SK-N-DZ (cell line): ENCODE data around the gene NGEF.

Source experiments
- DNase-seq: peaks from one replicate; pipeline ENCODE4 v3.0.0-alpha.2; 2015; ENCODE audit warnings: low spot score

NGEF gene

DNA sequence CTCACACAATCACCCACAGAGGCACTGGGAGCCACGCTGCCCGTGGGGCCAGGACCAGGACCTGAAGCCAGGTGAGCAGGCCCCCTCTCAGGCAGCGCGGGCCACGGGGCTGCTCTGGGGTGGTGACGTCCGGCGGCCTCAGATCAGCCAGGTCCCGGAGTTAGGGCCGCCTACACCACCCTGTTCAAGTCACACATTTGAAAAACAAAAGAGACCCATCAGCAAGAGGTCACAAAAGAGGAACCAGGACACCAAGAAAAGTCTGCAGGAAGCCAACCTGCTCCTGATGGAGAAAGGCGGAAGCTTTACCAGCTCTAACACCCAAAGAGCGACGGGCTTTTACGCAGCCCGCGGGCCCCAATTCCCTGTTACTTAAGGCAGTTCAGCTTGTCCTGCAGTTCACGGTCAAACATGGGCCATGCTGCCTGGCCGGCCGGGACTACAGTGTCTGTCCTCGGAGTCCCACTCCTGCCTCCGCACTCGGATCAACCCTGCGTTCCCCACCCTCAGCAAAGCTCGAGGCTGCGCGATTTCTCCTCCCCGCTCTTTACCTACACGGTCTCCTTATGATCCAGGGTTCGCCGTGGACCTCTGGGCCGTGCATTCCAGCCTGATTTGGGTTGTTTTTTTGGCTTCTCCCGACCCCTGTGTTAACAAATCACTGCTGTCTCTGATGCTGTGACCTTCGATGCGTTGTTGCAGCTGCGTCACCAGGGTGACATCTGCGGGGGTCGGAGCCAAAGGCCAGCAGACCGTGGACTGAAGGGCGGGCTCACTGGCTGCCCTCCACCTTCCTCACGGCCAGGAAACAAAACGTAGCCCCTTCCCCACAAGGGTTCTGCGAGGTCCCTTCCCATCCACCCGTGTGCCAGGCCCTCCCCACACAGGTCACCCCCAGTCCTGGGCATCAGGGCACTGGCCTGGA, 112.0 kb downstream of the NGEF start:
- no peak for DNase-seq

DNA sequence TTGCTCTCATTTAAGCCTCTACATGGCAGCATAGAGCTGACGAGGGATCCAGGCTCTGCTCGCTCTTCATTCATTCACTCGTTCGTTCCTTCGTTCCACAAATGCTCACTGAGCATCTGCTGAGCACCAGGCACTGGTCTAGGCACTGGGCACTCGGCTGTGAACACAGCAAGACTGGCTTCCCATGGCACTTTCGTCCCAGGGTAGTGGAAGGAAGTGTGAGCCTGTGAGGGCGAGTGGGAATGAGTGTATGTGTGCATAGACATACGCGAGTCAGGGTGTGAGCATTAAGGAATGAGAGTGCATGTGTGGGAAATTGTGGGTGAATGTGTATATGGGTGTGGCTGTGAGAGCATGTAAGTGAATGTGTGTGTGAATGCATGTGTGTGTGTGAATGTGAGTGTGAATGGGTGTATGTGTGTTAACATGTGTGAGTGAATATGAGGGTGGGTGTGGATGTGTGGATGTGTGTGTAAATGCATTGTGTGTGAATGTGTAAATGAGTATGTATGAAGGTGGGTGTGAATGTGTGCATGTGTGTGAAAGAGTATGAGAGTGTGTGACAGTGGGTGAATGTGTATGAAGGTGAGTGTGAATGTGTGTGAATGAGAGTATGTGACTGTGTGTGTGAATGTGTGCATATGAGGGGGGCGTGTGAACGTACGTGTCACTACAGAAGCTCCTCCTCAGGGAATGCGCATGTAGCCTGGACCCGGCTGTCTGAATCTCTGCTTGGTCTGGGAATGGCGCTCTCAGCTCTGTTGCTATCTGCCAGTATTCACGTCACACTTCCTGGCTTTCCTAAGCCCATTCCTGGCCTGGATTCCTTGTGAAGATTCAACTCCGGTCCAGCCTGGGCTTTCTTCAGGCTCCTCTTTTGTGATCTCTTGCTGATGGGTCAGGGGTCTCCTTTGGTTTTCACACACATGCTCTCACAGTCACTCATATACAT, 114.2 kb downstream of the NGEF start:
- no peak for DNase-seq

DNA sequence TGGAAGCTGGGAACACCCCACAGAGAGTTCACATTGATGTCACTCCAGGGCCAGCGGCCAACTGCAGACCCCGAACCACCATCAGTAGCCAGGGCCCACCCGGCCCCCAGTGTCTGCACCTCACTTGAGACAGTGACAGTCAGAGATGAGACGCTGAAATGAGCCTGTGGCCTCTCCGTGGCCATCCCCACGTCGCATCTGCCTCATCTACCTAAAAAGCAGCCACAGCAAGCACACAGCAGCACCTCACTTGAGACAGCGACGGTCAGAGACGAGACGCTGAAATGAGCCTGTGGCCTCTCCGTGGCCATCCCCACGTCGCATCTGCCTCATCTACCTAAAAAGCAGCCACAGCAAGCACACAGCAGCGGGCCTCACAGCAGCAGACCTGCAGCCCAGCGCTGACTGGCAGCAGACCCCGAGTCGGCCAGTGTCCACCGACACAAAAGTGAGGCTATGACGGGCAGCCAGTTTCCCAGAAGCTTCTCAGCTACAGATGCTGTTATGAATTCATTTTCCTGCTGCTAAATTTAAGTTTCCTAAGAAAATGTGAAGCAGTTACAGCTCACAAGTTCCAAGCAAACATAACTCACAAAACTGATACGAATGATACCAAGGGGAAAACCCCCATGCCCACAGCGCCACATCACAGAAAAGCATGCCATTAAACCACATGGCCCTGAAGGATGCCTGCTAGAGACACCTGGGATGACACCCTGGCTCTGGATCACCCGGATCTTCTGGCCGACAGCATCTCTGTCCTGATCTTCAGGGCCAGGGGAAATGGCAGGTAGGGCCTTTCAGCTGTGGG, 115.3 kb downstream of the NGEF start:
- no peak for DNase-seq

DNA sequence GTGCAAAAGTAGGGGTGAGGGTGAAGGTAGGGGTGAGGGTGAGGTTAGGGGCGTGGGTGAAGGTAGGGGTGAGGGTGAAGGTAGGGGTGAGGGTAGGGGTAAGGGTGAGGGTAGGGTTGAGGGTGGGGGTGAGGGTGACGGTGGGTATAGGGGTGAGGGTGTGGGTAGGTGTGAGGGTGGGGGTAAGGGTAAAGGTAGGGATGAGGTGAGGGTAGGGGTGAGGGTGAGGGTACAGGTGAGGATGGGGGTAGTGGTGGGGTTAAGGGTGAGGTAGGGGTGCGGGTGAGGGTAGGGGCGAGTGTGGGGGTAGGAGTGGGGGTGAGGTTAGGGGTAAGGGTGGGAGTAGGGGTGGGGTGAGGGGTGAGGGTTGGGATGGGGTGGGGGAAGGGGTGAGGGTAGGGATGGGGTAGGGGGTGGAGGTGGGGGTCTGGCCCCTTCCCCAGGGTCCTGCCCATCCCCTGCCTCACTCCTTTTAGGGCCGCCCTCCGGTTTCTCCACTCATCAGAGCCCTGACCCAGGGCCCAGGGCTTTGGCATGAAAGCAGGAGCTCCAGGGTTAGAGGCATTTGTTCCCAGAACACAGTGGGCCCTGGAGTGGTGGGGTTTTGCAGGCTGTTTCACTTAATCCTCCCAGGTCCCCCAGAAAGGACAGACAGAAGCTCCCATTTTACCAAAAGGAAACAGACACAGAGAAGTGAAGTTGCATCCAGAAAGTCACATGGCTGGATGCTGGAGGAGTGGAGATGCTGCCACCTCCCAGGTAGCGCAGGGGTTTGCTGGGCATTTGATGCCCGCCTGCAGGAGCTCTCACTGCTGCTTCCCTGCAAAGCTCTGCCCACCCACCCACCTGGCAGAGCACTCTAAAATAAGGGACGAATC, 116.1 kb downstream of the NGEF start:
- DNase-seq = no peak

DNA sequence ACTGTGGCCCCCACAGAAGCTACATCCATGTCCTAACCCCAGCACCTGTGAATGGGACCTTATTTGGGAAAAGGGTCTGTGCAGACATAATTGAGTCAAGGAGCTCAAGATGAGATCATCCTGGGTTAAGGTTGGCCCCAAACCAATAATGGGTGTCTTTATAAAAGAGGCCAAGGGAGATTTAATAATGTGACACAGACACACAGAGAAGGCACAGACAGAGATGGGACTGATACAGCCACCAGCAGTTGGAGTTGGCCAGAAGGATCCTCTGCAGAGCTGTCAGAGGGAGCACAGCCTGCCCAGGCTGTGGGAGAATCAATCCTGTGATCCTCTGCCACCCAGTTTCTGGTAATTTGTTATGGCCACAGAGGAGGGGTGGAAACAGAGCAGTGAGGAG, 116.9 kb downstream of the NGEF start:
- DNase-seq = peak; percentile 53

DNA sequence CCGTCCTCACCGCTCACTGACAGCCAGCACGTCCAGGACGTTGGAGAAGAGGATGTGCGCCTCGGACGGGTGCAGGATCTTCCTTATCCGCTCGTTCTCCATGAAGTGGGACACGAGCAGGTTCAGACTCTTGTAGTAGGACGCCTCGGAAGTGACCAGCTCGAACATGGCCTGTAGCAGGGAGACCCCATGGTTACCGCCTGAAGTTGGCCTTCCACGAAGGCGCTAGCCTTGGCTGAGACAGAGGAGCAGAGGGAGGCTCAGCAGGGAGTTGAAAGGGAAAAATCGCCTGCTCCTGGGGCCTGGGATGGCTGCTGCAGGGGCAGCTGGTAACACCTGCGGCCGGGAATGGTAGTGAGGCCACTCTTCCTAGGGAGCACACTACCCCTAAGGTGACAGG, 118.3 kb downstream of the NGEF start:
- no peak for DNase-seq

DNA sequence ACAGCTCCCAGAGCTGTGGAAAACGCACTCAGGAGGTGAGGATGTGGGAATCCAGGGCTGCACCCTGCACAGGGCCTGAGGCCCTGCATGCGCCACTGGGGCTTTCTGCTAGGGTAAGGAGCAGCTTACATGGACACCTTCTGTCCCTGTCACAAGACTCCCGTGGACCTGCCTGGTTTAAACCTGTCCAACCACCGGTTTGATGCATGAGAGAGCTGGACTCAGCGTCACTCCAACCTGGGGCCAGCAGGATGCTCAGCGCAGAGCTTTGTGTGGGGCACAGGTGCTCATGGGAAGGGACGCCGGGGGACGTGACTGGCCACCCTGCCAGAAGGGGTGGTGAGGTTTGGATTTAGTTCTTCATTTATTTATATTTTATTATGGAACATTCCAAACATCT, 118.8 kb downstream of the NGEF start:
- DNase-seq = no peak

DNA sequence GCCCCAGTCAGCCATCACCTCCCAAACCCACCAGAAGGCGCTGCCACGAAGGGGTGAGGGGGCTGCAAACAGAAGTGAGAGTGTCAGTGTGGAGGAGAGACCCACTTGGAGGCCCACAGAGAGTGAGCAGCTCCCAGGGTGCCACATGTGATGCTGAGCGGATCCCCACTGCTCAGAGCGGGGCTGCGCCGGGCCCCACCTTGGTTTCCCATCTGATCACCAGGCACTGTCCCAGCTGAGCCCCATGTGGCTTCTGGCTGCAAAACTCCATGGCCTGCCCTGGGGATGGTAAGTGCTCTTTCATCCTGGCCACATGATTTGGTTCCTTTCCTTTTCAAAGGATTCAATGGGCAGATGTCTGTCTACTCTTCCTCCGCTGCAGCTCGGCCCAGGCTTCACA, 119.2 kb downstream of the NGEF start:
- no peak for DNase-seq

DNA sequence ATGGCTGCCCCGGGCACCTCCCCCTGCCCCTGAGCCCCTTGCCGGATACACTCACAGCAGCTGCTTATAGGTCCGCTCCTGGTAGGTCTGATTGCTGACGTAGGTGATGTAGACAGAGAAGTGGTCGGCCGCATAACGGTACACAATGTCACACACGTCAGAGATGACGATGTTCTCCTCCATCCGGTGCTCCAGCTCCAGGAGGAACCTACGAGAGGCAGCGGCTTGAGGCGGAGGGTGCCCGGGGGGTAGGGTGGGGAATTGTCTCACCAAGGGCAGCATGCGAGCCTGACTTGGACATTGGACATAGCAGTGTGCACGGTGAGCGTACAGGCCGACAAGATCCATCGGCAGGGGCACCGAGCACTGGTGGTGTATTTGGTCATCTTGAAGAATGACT, 120.2 kb downstream of the NGEF start:
- no peak for DNase-seq

DNA sequence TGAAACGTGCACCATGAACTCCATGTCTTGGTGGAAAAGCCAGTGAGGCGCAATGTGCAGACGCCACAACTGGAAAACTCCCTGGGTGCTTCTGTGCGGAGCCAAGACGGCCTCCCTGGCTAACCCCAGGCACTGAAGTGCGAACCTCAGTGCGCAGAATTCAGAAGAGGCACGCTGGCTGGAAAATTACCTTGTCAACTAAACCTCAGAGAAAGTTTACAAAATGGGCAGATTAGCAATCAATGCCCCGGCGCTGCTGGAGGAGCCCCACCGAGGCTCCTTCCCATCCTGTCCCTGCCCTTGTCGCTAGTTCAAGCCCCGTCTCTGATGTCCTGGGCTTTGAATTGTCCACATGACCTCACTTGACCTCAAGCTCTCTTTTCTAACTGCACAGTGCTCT, 120.8 kb downstream of the NGEF start:
- DNase-seq = no peak

DNA sequence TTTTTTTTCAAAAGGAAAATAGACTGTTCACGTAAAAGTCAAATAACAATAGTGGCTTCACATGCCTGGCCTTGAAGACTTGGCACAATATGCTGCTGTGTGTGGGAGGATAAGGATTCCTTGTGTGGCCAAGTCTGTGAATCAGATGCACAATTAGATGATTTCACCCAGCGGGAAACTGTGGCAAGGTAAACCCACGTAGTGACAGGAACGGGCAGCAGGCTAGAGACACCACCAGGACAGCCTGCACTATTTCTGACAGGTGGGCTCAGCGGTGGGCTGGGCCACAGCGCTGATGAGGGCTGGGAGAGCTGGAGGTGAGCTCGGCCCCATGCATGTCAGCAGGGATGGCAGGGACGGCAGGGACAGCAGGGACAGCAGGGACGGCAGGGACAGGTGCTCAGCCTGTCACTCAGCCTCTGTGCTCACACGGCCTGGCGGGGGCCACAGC, 121.4 kb downstream of the NGEF start:
- DNase-seq = no peak

DNA sequence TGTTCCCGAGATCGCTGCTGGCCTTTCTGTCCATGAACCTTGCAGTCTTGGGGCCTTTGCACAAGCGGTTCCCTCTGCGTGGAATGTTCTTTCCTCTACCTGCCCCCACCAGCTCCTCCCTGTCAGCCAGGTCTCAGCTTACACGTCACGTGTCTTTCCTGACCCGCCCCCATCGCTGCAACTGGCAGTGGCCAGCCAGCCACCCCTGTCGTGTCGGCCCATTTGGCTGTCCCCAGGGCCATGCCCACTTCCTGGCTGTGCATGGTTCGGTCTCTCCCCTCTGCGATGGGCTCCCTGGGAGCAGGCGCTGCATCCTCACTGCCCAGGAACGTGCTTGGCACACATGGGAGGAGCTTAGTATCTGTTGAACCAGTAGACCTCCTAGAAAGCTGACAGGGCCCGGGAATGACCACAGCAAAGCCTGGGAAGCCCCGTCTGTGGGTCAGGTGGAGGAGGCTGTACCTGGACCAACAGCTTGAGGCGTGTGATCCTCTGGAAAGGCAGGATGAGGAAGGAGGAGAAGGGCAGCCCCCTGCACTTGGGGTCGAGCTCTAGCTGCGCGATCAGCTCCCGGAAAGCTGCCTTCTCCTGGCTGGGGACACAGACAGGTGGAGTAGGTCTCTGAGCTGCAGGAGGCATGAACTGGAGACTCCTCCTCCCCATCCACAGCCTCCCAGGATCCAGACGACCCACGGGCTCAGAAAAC, 122.0 kb downstream of the NGEF start:
- DNase-seq = peak; percentile 38

DNA sequence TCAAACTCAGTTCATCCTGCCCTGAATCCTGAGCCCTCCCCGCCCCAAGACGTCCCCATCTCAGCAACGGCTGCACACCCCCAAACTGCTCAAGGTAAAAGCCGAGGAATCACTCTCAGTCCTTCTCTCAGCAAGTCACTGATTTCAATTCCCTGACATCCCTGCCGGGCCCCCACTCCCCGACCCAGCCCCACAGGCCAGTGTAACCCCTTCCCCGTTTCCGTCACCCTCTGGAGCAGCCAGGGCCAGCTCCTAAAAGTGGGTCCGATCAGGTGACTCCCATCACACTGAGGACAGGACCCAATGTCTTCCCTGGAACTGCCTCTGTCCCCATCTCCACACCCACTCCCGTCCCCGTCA, 122.5 kb downstream of the NGEF start:
- DNase-seq = no peak

DNA sequence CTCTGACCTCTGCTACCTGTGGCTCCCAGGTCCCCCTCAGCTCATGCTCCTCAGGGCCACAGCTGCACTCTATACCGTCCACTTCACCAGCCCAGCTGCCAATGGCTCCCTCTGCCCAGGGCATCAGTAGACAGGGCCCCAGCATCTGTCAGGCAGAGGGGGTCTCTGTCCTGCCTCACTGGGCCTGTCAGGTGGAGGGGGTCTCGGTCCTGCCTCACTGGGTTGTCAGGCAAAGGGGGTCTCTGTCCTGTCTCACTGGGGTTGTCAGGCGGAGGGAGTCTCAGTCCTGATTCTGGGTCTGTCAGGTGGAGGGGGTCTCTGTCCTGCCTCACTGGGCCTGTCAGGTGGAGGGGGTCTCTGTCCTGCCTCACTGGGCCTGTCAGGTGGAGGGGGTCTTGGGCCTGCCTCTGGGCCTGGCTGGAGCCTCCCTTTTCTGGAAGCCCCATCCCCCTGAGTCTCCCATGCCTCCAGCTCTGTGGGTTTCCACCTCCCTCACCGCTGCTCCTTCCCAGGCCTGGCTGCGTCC, 123.1 kb downstream of the NGEF start:
- DNase-seq = no peak

DNA sequence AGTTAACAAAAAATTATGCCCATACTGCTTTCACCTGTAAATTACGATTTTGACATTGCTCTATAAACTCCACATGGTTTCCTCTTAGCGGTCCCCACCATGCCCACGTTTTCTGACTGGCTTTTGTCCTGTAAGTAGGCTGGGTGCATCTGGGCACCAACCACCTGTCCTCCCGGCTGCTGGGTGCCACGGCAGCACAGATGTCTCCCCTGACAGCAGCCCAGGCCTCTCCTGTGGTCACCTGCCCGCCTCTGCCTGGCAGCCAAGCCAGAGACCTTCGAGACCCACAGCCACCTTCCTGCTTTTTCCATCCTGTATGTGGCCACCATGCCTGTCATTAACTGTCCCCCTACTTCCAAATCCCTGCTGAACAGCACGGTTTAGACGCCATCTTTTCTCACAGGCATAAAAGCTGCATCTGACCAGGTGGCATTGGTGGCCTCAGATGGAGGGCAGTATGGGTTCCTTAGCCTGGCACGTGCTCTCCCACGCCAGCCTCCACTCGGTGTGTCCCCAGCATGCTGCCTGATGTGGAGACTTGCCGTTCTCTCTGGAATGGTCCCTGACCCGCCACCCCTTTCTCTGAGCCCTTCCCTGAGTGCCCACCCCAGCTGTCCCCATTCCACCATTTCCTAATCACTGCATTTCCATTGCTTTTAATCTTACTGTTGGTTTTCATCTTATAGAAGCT, 124.1 kb downstream of the NGEF start:
- DNase-seq = no peak

DNA sequence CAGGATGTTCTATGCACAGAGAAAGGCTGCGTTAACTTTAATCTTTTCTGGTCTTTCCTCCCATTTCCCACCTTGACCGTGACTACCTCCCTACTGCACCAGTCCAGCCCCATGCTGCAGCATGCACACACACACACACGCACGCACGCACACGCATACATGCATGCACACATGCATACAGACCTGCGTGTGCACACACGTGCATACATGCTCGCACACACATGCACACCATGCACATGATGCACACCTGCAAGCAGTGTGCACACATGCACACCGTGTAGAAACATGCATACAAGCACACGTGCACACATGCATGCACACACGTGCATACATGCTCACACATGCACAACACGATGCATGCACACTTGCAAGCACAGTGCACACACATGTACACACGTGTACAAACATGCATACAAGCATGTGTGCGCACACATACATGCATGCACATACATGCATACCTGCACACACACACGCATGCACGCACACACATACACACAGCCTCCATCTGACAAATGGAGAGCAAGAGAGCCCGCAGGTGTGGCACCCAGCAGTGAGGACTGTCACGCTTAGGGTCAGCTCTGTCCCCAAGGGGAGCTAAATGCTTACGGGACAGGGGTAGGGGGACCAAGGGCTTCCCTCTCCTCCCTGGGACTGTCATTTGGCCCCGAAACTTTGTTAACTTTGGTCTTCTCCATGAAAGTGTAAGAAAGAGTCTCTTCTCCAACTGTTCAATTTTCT, 124.8 kb downstream of the NGEF start:
- DNase-seq = no peak

DNA sequence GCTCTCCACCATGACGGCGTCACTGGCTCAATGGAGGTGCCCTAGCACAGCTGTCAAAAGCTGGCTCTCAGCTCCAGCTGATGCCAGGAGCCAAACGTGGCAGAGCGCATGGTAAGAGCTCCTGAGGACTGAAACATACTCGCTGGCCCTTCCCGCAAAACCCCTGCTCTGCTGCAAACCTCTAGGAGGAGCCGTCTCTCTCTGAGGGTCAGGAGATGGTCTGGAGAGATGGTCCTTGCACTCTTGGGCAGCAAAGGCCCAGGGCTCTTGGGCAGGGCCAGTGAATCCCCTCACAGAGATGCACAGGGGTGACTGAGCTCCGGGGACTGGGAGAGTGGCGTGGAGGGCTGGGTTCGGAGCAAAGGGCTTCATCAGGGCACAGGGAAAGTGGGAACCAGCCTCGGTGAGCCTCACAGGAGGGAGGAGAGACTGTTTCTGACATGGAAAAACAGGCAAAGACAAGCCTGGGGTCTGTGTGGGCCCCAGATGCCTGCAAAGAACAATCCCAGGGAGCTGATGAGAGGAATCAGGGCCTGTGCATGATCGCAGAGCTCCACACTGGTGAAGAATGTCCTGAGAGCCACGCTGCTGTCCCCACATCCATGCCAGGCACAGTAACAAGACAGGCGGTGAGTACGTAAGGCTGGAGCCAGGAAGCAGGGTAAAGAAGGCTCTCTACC, 125.7 kb downstream of the NGEF start:
- DNase-seq = no peak

DNA sequence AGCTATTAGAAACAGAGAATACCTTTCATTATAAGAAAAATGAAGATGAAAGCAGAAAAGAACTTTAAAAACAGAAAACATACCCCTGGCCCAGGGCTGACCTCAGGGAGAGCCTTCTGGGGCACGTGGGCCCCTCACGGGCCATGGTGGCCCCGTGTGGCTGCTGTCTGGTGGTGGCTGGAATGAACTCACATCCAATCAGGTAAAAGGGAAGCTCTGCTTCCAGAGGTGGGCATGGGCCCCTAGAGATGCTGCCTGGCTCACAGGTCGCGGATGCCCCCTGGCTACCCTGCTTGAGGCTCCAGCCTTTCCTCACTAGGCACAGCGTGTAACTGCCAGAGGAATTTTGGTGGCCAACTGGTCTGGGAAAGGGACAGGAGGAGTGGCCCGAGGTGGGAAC, 126.4 kb downstream of the NGEF start:
- no peak for DNase-seq
